Activated T-cell treated with anti-CD3 and anti-CD28 coated beads, Interleukin-2, amount 50 U/mL, for 4 hours (primary cell): ENCODE measurements around the gene CDK3. TPM values are rescaled to one million over a fixed set of nuclear protein-coding genes. Genes with fewer than 3 reads are reported as not detected.
"Not testable (repeated sequence)": the region's sequence is repeated elsewhere in the genome, so short reads cannot be mapped to it uniquely, and the experiment has no call there.

Source experiments
- ATAC-seq, 2 donors: fragments of 200-7000 bp; cut with Tn5 transposase; one replicate each; pipeline ENCODE4 v1.10.0; 2021
- DNase-seq: peaks from one replicate; pipeline ENCODE4 v3.0.0-alpha.2; 2020
- H3K27me3 Mint-ChIP-seq: one replicate; pipeline ENCODE4 v1.8.0; 2021; ENCODE audit warnings: low read depth, mixed read lengths
- H3K36me3 Mint-ChIP-seq: one replicate; pipeline ENCODE4 v1.8.0; 2022; ENCODE audit warnings: mixed read lengths; ENCODE audit not compliant: insufficient read depth
- H3K4me1 Mint-ChIP-seq: one replicate; pipeline ENCODE4 v1.8.0; 2021; ENCODE audit warnings: low read depth, mixed read lengths
- H3K4me3 Mint-ChIP-seq: one replicate; pipeline ENCODE4 v1.8.0; 2021; ENCODE audit warnings: mild to moderate bottlenecking, moderate library complexity, mixed read lengths
- H3K9me3 Mint-ChIP-seq: one replicate; pipeline ENCODE4 v1.8.0; 2021; ENCODE audit warnings: mixed read lengths
- total RNA-seq, 3 donors: library from RNA; stranded (reverse); gene quantifications; one replicate each; pipeline ENCODE4 v1.2.1, GENCODE V29; 2021

Gene CDK3
- total RNA-seq, 3 donors from 2014 or later, result 3.3 to 5.5 (median 3.8) TPM

DNA sequence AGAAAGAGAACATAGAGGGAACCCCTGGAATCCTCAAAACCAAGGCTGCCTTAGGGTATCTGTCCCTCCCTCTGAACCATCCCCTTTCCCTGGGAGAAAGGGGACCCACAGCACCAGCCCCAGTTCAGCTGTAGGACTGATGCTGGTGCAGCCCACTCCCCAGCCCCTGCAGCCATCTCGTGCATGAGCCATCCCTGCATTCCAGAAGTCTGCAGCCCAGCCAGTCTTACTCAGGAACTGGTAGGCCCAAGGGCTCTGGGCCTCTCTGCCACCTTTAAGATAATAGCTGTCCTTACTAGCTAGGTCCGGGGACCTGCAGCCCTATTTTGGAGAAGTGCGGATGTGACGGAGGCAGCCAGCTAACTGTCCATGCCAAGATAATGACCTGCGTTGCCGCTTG, 32.5 kb downstream of the CDK3 start:
- DNase-seq (no peak), ATAC-seq (no peak)
- Mint-ChIP-seq H3K4me3 (no peak overlapping the region), H3K36me3 (peaks cover 5% of the 10 kb centered on the region), H3K27me3 (no peaks in the 10 kb centered on the region), H3K9me3 (no peaks in the 10 kb centered on the region), H3K4me1 (peaks cover 18% of the 10 kb centered on the region)

DNA sequence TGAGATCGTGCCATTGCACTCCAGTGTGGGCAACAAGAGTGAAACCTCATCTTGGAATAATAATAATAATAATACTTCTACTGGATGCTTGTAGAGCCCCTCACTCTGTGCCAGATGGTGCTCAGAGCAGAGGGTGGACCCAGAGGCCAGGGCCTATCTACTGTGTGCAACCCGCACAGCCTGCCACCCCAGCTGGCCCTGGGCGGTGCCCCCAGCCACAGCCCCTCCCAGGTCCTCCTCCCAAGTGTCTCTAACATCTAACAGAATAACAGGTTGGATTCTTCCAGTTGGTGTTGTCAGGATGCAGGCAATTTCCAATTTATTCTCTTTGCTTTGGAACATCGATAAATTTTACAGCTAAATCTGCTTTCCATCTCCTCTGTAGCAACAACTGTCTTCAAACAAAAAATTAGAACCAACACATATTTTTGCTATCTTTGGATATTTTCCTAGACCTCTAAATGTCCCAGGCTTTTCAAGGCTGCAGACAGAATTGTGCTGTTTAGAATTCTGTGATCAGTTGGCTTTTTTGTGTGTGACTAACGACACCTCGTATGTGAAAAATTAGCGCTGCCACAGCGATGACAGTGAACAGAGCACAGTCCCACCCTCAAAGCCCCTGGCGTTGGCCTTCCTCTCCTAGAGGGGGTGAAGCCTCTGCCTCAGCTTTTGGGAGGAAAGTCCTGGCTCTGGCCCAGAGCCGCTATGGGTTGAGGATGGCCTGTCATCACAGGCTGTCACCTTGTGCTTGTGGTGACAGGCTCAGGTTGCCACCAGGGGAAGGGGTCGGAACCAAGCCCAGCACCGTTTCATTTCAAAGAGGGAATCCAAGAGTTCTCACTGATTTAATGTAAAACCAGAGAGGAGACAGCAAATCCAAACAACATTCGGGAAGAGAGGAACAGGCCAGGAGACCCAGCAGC, 34.0 kb downstream of the CDK3 start:
- ATAC-seq (no peak), DNase-seq (no peak)
- H3K9me3 Mint-ChIP-seq, result no peaks in the 10 kb centered on the region
- H3K4me3 Mint-ChIP-seq, result no peak overlapping the region
- H3K27me3 Mint-ChIP-seq, result no peaks in the 10 kb centered on the region
- peaks cover 16% of the 10 kb centered on the region for H3K36me3 Mint-ChIP-seq
- H3K4me1 Mint-ChIP-seq, result peaks cover 8% of the 10 kb centered on the region

DNA sequence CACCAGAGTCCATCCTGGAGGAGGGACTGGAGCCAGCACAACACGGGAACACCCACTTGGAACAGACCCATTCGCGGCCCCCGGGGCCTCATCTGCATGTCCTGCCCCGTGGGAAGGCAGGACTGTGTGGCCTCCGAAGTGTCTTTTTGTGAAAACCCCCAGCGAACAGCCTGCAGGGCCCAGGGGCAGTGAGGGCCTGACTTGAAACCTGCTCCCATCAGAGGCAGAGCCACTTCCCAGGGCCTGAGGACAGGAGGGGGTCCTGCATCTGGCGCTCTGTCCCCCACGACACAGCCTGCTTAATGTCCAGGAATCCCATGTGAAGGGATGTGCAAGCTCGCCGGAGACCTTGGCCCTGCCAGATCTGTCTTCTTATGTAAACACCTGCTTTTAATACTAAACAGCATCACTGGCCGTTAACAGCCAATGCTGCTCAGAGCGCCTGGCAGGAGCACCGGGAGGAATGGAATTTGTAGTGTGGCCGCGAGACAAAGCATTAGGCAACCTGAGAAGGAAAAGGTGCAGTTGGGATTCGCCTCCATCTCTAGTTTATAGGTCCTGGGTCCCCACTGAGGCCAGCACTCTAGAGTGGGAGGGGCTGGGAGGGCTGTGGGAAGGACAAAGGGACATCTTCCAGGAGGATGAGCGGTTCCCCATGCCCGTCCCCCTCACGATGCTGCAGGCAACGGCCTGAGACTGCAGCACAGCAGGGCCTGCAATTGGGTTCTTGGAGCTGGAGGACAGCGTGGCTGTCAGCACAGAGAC, 36.0 kb downstream of the CDK3 start:
- DNase-seq (no peak), ATAC-seq (no peak)
- H3K9me3 Mint-ChIP-seq, result no peaks in the 10 kb centered on the region
- no peak overlapping the region for H3K4me3 Mint-ChIP-seq
- H3K4me1 Mint-ChIP-seq, result peaks cover 4% of the 10 kb centered on the region
- H3K27me3 Mint-ChIP-seq, result no peaks in the 10 kb centered on the region
- peaks cover 27% of the 10 kb centered on the region for H3K36me3 Mint-ChIP-seq

DNA sequence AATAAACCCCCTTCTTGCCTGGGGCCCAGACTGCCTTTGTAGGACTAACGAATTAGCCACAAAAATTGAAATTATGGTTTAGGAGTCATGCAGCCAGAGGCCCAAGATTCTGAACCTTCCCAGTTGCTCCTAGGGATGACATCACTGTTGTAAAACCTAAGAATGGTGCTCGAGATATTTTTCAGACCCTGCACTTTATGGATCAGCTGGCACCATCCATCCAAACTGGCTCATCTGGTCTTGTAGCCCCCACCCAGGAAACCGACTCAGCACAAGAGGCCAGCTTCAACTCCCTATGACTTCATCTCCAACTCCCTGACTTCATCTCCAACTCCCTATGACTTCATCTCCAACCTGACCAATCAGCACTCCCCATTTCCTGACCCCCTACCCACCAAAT, 37.4 kb downstream of the CDK3 start:
- peaks cover 27% of the 10 kb centered on the region for H3K36me3 Mint-ChIP-seq
- no peak overlapping the region for H3K4me3 Mint-ChIP-seq
- no peak for DNase-seq
- H3K27me3 Mint-ChIP-seq, result no peaks in the 10 kb centered on the region
- no peaks in the 10 kb centered on the region for H3K9me3 Mint-ChIP-seq
- peaks cover 4% of the 10 kb centered on the region for H3K4me1 Mint-ChIP-seq
- ATAC-seq, result no peak

DNA sequence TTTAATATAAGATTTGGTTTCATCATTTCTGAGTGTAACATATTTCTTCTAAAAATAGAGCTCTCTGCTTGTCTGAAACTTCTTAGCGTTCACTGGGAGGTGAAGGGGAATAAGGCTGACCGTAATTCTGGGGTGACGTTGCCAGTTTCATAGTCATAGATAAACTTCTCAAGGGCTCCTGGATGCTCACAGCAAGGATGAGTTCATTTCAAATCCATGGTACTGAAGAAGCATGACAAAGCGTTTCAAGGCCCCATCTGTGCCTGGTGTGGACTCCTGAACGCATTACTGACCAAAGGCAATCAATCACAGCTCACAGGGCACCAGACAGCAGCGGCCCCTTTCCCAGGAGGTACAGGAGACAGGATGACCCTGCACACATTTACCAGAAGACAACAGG, 38.5 kb downstream of the CDK3 start:
- ATAC-seq, result no peak
- Mint-ChIP-seq H3K27me3 (no peaks in the 10 kb centered on the region), H3K4me3 (no peak overlapping the region), H3K9me3 (no peaks in the 10 kb centered on the region), H3K36me3 (peaks cover 36% of the 10 kb centered on the region), H3K4me1 (peaks cover 4% of the 10 kb centered on the region)
- no peak for DNase-seq

DNA sequence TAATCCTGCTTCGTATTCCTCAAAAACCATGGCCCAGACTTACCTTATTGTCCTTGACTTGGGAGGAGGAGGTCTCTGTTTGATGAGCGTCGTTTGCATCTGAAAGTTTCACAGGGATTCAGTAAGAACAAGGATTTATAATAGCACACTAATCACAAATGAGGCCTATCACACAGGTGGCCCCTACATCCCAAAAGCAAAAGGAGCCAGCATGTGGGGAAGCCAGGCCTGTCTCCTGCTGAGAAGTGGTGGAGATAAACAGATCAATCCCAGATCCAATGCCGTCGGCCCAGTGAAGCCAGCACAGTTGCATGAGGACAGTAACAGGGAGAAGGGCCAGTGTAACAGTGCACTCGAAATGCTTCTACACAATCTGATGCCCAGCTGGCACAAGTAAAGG, 39.7 kb downstream of the CDK3 start:
- no peaks in the 10 kb centered on the region for H3K9me3 Mint-ChIP-seq
- ATAC-seq (no peak), DNase-seq (no peak)
- H3K4me3 Mint-ChIP-seq, result no peak overlapping the region
- peaks cover 2% of the 10 kb centered on the region for H3K4me1 Mint-ChIP-seq
- H3K27me3 Mint-ChIP-seq, result no peaks in the 10 kb centered on the region
- peaks cover 47% of the 10 kb centered on the region for H3K36me3 Mint-ChIP-seq

DNA sequence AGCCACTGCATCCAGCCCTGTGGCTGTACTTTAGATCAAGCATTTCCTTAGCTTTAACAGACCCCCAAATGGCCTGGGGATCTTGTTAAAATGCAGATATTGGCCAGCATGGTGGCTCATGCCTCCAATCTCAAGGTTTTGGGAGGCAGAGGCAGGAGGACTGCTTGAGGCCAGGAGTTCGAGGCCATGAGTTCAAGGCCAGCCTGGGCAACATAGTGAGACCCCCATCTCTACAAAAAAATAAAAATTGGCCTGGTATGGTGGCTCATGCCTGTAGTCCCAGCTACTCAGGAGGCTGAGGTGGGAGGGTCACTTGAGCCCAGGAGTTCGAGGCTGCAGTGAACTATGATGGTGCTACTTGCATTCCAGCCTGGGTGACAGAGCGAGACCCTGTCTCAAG, 42.2 kb downstream of the CDK3 start:
- H3K9me3 Mint-ChIP-seq, ATAC-seq, H3K27me3 Mint-ChIP-seq, H3K4me3 Mint-ChIP-seq, H3K4me1 Mint-ChIP-seq, DNase-seq: not testable (repeated sequence)
- H3K36me3 Mint-ChIP-seq, result peaks cover 52% of the 10 kb centered on the region

DNA sequence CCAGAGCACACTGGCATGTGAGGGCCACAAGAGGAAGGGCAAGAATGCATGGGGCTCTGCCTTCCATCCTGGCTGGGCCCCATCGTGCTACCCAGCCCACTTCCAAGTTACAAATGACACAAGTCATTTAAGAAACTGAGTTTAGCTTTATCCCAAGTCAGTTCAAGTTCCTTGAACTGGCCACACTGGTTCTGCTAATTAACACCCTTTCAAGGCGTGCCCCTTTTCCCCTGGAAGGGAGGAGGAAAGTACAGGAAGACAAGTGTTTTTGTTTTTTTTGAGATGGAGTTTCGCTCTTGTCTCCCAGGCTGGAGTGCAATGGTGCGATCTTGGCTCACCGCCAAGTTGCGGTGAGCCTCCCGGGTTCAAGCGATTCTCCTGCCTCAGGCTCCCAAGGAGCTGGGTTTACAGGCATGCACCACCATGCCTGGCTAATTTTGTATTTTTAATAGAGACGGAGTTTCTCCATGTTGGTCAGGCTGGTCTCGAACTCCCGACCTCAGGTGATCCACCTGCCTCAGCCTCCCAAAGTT, 43.9 kb downstream of the CDK3 start:
- not testable (repeated sequence) for H3K9me3 Mint-ChIP-seq, H3K4me3 Mint-ChIP-seq, H3K27me3 Mint-ChIP-seq, ATAC-seq, DNase-seq
- H3K36me3 Mint-ChIP-seq, result peaks cover 53% of the 10 kb centered on the region
- H3K4me1 Mint-ChIP-seq, result peaks cover 12% of the 10 kb centered on the region

DNA sequence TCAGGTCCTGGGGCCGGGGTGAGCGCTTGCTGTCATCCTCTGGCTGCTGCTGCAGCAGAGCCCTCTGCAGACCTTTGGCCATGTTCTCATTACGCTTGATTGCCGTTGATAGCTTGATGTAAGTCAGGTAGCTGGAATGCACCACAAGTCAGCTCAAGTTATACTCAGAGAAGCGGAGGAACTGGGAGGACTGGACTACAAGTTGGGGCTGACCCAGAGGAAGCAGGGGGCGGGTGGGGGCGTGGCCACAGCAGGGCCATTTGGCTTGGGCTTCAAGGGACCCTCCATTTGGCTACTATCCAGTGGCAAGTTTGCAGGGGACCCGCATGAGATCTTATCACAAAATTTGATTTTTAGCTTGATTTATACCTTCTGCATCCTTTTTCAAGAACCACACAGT, 45.4 kb downstream of the CDK3 start:
- ATAC-seq, result no peak
- peaks cover 57% of the 10 kb centered on the region for H3K36me3 Mint-ChIP-seq
- H3K27me3 Mint-ChIP-seq, result no peaks in the 10 kb centered on the region
- DNase-seq, result no peak
- H3K4me3 Mint-ChIP-seq, result no peak overlapping the region
- H3K4me1 Mint-ChIP-seq, result peaks cover 19% of the 10 kb centered on the region
- no peaks in the 10 kb centered on the region for H3K9me3 Mint-ChIP-seq

DNA sequence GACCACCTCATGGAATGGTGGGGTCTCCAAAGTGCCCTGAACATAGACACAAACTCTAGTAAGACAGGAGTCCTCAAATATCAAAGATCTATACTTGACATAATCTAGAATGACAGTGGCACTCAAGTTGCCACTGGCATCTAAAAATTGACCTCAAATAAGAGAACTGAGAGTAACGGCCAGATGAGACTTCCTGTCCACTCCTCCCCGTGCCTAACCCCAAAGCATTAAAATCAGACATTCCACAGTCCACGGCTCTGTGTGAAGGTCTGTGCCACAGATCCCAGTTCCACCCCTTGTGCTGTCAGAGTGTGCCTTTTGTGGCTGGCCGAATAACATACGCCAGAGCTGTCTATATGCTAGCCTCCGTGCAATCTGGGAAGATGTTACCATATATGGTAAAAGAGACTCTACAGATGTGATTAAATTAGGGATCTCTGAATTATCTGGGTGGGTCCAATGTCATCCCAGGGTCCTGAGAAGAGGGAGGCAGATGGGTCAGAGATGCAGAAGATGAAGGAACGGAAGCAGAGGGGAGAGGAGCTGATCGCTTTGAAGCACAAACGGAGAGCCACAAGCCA, 47.5 kb downstream of the CDK3 start:
- H3K36me3 Mint-ChIP-seq, result peaks cover 59% of the 10 kb centered on the region
- DNase-seq, result no peak
- H3K4me3 Mint-ChIP-seq, result no peak overlapping the region
- H3K4me1 Mint-ChIP-seq, result peaks cover 19% of the 10 kb centered on the region
- H3K9me3 Mint-ChIP-seq, result no peaks in the 10 kb centered on the region
- no peak for ATAC-seq
- no peaks in the 10 kb centered on the region for H3K27me3 Mint-ChIP-seq

DNA sequence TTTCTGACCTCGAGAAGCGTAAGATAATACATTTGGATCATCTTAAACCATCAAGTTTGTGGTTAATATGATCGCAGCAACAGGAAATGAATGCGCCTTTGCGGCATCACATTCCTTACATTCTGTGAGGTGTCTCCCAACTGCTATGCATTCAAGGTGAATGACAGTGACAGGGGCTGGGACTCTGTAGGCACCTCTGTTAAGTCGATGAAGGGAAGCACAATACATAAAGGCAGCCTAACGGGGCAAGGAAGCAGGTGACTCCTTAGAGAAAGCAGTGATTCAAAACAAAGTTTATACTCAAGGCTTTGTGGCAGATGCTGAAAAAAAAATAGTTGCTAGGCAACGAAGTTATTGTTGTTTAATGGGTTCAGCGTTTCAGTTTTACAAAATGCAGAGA, 48.1 kb downstream of the CDK3 start:
- no peaks in the 10 kb centered on the region for H3K9me3 Mint-ChIP-seq
- no peak for ATAC-seq
- H3K27me3 Mint-ChIP-seq, result no peaks in the 10 kb centered on the region
- no peak for DNase-seq
- H3K36me3 Mint-ChIP-seq, result peaks cover 58% of the 10 kb centered on the region
- H3K4me3 Mint-ChIP-seq, result no peak overlapping the region
- H3K4me1 Mint-ChIP-seq, result peaks cover 23% of the 10 kb centered on the region

DNA sequence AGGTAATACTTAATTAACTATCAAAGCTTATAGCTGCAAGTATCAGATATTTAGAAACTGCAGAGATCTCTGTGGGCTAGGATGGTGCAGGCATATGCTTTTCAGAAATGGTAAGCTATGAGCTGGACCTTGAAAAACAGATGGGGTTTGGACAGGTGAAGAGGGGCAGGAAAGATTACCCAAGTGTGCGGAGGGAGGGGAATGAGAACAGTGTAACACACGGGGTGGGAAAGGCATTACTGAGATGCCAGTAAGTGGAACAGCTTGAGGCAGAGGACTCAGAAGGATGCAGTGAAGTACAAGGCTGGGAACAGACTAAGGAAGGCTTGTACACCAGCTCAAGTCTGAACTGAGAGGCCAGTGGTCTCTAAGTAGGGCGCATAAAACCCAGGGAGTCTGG, 48.6 kb downstream of the CDK3 start:
- peaks cover 59% of the 10 kb centered on the region for H3K36me3 Mint-ChIP-seq
- DNase-seq (no peak), ATAC-seq (no peak)
- H3K27me3 Mint-ChIP-seq, result no peaks in the 10 kb centered on the region
- H3K4me1 Mint-ChIP-seq, result peaks cover 27% of the 10 kb centered on the region
- H3K4me3 Mint-ChIP-seq, result no peak overlapping the region
- H3K9me3 Mint-ChIP-seq, result no peaks in the 10 kb centered on the region

DNA sequence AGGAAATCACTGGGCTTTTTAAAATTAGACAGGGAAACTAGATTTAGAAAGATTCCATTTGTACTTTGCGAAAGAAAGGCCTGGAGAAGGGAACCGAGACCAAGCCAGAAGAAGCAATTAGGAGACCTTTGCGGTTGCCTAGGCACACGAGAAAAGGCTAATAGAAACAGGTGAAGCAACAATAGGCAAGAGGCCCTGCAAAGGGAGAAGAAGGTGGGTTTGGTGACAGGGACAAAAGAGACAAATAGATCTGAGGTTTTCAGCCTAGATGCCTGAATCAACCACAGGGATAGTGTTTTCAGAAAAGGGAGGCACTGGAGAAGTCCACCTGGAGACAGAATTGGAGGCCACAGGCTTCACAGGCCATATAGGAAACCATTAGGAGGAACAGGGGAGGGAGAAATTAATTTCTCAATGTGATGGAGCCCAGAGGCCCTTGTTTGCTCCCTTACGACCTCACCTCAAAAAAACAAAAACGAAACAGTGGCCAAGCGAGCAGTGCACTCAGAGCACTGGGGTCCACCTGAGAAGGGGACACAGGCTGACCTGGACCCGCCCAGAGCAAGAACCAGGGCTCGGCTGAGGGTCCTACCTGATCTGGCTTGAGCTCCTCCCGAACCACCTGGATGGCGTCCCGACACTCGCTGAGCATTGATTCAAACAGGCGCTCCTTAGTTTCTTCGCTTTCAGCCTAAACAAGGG, 49.3 kb downstream of the CDK3 start:
- Mint-ChIP-seq H3K4me1 (peaks cover 27% of the 10 kb centered on the region), H3K9me3 (no peaks in the 10 kb centered on the region), H3K27me3 (no peaks in the 10 kb centered on the region), H3K36me3 (peaks cover 54% of the 10 kb centered on the region), H3K4me3 (no peak overlapping the region)
- ATAC-seq, result no peak
- DNase-seq, result no peak
